GM12801 (cell line): ENCODE results near the gene ANK3.

ENCODE experiments used
- TF ChIP-seq, protein P1 (sequence below): IDR thresholded peaks from one replicate; pipeline ENCODE4 v1.5.1; 2011; ENCODE audit warnings: control low read depth; ENCODE audit not compliant: insufficient read length; ENCODE audit errors: extremely low read depth

ANK3 gene

DNA sequence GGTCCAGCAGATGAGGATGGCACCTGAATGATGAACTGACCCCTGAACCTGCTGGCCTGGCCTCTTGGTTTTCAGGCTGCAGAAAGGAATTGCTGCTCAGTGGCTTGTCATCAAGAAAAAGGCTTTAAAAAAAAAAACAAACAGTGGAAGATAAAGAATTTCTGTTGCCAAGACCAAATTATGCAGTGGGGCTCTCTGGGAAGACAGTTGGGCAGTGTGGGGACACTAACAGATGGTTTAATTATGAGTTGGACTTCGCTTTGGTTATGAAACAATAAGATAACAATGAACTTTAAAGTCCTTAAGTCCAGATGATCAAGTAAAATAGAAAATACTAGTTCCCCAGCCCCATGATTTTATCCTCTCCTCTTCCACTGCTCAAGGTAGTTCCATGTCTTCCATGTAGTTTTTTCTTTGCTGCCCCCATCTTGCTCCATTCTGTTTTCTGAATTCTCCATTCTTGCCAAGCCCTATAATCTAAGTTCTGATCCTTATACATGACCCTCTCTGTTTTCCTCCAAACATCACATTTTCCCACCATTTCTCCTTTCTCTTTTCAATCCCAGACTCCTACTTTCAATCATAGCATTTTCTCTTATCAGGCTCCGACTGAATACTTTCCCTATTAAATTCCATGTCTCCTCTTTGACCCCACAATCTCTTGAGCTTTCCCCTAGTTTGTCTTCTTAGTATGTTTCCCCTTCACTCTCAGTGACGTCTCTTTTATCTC lies 52.6 kb downstream of the ANK3 start:
- TF ChIP-seq, protein P1, sequence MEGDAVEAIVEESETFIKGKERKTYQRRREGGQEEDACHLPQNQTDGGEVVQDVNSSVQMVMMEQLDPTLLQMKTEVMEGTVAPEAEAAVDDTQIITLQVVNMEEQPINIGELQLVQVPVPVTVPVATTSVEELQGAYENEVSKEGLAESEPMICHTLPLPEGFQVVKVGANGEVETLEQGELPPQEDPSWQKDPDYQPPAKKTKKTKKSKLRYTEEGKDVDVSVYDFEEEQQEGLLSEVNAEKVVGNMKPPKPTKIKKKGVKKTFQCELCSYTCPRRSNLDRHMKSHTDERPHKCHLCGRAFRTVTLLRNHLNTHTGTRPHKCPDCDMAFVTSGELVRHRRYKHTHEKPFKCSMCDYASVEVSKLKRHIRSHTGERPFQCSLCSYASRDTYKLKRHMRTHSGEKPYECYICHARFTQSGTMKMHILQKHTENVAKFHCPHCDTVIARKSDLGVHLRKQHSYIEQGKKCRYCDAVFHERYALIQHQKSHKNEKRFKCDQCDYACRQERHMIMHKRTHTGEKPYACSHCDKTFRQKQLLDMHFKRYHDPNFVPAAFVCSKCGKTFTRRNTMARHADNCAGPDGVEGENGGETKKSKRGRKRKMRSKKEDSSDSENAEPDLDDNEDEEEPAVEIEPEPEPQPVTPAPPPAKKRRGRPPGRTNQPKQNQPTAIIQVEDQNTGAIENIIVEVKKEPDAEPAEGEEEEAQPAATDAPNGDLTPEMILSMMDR: no peak

DNA sequence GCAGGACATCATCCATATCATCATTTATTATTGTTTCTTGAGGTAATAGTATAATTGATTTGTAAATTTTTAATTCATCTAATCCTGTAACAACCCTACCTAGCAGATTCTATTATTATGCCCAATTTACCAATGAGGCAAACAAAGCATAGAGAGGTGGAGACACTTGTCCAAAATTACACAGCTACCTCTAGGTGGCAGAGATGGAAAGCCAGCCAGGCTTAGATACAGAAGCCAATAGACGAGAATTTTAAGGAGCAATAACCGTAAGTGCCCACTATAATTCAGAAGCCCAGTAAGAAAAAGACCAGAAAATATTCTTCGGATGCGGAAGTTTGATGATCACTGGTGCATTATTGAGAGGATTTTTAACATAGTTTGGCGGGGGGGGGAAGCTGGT lies 54.0 kb downstream of the ANK3 start:
- TF ChIP-seq, protein P1: no peak

- TF ChIP-seq, protein P1: no peak
Measured at GRCh38 chr10:60334991-60335390, 54.7 kb downstream of the ANK3 start.

GRCh38 chr10:60332371-60332770 lies 57.3 kb downstream of the ANK3 start:
- TF ChIP-seq, protein P1: no peak

- TF ChIP-seq, protein P1: no peak
Measured at GRCh38 chr10:60331886-60332285, 57.8 kb downstream of the ANK3 start.

GRCh38 chr10:60323162-60323561 lies 66.5 kb downstream of the ANK3 start:
- TF ChIP-seq, protein P1: no peak

DNA sequence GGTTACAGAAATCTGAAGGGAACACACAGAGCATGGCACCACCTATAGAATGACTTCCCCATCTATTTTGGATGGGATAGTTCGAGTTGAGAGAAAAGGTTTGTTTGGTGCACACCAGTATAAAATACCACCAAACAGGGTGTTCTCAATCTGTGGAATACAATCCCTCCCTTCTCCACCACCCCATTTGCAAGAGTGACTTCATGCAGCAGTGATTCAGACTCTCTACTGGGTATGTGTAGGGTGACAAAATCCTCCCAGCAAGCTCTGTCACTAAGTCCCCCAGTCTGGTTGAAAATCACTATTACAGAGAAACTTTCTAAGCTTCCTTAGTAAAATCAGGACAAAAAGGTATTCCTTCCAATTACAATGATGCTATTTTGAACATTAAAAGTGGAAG lies 69.0 kb downstream of the ANK3 start:
- TF ChIP-seq, protein P1: no peak
